CD8-positive, alpha-beta memory T cell (primary cell): Measurements from ENCODE around the gene PCOLCE2. TPM values are rescaled to one million over a fixed set of nuclear protein-coding genes. Genes with fewer than 3 reads are reported as not detected.
"Not testable (repeated sequence)": the region's sequence is repeated elsewhere in the genome, so short reads cannot be mapped to it uniquely, and the experiment has no call there.

Experiments
- CTCF ChIA-PET: fragments of 350-600 bp; sonication (Branson Sonifier 250); formaldehyde crosslinking; loops from one replicate; lab custom pipeline; 2021; ENCODE audit warnings: antibody characterized with exemption; lab: Charles Lee
- POLR2A ChIA-PET: fragments of 350-600 bp; sonication (Branson Sonifier 250); formaldehyde crosslinking; loops from one replicate; lab custom pipeline; 2021; ENCODE audit warnings: antibody characterized with exemption; lab: Charles Lee
- DNase-seq, 5 donors: peaks; one replicate each; pipeline versions ENCODE4 v3.0.0 to v3.0.0-alpha.2; 2020 to 2022; ENCODE audit warnings: mixed read lengths in 1 of 5
- H3K27ac ChIP-seq: one replicate; pipeline ENCODE4 v1.7.0; 2013; ENCODE audit warnings: low read depth, mild to moderate bottlenecking, low read length, moderate library complexity
- H3K27me3 ChIP-seq: 2 replicates; pipeline ENCODE4 v1.7.0; 2013; ENCODE audit warnings: low read length, mild to moderate bottlenecking; ENCODE audit not compliant: insufficient read depth, poor library complexity, severe bottlenecking
- H3K36me3 ChIP-seq: 2 replicates; pipeline ENCODE4 v1.7.0; 2013; ENCODE audit warnings: mild to moderate bottlenecking, low read length, moderate library complexity; ENCODE audit not compliant: insufficient read depth
- H3K4me1 ChIP-seq: 2 replicates; pipeline ENCODE4 v1.7.0; 2013; ENCODE audit warnings: mild to moderate bottlenecking, low read length, moderate library complexity; ENCODE audit not compliant: insufficient read depth
- H3K4me3 ChIP-seq: 2 replicates; pipeline ENCODE4 v1.7.0; 2013; ENCODE audit warnings: mild to moderate bottlenecking, low read length
- H3K9me3 ChIP-seq: 2 replicates; pipeline ENCODE4 v1.7.0; 2013; ENCODE audit warnings: mild to moderate bottlenecking, low read length
- H3K27ac Mint-ChIP-seq, 8 donors: one replicate each; pipeline ENCODE4 v1.8.0; 2020 to 2021; ENCODE audit warnings: mixed read lengths in 8 of 8, mild to moderate bottlenecking in 6 of 8, inconsistent platforms in 3 of 8, moderate library complexity in 3 of 8
- H3K27me3 Mint-ChIP-seq, 2 donors: one replicate each; pipeline ENCODE4 v1.8.0; 2020 to 2021; ENCODE audit warnings: mixed read lengths in 2 of 2, mild to moderate bottlenecking in 1 of 2, moderate library complexity in 1 of 2
- H3K36me3 Mint-ChIP-seq, 3 donors: one replicate each; pipeline ENCODE4 v1.8.0; 2020 to 2021; ENCODE audit warnings: mixed read lengths in 3 of 3, inconsistent platforms in 1 of 3, mild to moderate bottlenecking in 1 of 3
- H3K4me1 Mint-ChIP-seq, 3 donors: one replicate each; pipeline ENCODE4 v1.8.0; 2020 to 2021; ENCODE audit warnings: mixed read lengths in 3 of 3, inconsistent platforms in 1 of 3, mild to moderate bottlenecking in 1 of 3
- H3K4me3 Mint-ChIP-seq, 7 donors: one replicate each; pipeline ENCODE4 v1.8.0; 2020 to 2021; ENCODE audit warnings: mixed read lengths in 7 of 7, mild to moderate bottlenecking in 6 of 7, moderate library complexity in 4 of 7, inconsistent platforms in 2 of 7
- H3K9me3 Mint-ChIP-seq, 5 donors: one replicate each; pipeline ENCODE4 v1.8.0; 2020 to 2022; ENCODE audit warnings: mixed read lengths in 5 of 5, mild to moderate bottlenecking in 3 of 5, moderate library complexity in 2 of 5, inconsistent platforms in 1 of 5
- polyA plus RNA-seq: library from polyadenylated mRNA; unstranded; fragments of 300-500 nt; fragmentation: Illumina TruSeq; gene quantifications from one replicate; pipeline ENCODE4 v1.2.3, GENCODE V29; 2021
- total RNA-seq, 2 experiments: library from RNA; stranded (reverse); gene quantifications; one replicate each; pipeline ENCODE4 v1.2.3, GENCODE V29; 2021

The PCOLCE2 gene
- total and polyA plus RNA-seq, 3 experiments from 2014 or later, result not detected

DNA sequence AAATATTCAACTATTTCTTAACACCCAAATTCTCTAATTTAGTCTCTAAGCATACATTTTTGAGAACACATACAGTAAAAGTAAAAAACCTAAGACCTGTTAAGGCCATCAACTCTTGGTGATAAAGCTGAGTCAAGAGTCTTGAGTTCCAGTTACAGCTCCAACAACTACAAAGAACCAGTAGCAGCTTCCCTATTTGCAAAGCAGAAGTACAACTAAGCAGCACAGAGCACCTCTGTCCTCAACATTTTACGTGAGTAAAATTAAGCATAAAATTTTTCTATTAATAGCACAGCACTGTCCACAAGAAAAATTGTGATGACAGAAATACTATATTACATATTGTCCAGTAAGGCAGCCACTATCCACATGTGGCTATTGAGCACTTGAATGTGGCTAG lies 4.4 kb downstream of the PCOLCE2 start:
- Mint-ChIP-seq H3K4me3 (no peak overlapping the region), H3K36me3 (no peaks in the 10 kb centered on the region), H3K4me1 (peaks cover 7 to 10% (median 10%) of the 10 kb centered on the region in 3 donors), H3K9me3 (no peaks in the 10 kb centered on the region), H3K27me3 (peaks cover 30 to 45% of the 10 kb centered on the region in 2 donors), H3K27ac (no peak overlapping the region)
- Histone ChIP-seq H3K27ac (no peak overlapping the region), H3K36me3 (no peaks in the 10 kb centered on the region), H3K9me3 (no peaks in the 10 kb centered on the region), H3K4me3 (no peak overlapping the region), H3K4me1 (no peaks in the 10 kb centered on the region), H3K27me3 (peaks cover 9% of the 10 kb centered on the region)
- POLR2A ChIA-PET, result no interaction called here
- no peak for DNase-seq
- CTCF ChIA-PET, result no interaction called here

DNA sequence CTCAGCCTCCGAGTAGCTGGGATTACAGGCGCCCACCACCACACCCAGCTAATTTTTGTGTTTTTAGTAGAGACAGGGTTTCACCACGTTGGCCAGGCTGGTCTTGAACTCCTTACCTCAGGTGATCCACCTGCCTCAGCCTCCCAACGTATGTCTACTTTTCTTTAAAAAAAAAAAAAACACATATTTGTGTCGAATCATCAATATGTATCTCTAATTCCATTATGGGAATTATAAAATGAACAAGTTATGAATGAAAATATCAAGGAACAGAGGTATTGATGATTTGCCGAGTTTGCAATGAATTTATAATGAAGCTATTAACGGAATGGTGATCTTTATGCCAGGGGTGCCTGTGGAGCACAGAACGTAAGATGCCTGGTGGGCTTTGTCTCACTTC lies 5.3 kb downstream of the PCOLCE2 start:
- H3K4me1 ChIP-seq, CTCF ChIA-PET: not testable (repeated sequence)

DNA sequence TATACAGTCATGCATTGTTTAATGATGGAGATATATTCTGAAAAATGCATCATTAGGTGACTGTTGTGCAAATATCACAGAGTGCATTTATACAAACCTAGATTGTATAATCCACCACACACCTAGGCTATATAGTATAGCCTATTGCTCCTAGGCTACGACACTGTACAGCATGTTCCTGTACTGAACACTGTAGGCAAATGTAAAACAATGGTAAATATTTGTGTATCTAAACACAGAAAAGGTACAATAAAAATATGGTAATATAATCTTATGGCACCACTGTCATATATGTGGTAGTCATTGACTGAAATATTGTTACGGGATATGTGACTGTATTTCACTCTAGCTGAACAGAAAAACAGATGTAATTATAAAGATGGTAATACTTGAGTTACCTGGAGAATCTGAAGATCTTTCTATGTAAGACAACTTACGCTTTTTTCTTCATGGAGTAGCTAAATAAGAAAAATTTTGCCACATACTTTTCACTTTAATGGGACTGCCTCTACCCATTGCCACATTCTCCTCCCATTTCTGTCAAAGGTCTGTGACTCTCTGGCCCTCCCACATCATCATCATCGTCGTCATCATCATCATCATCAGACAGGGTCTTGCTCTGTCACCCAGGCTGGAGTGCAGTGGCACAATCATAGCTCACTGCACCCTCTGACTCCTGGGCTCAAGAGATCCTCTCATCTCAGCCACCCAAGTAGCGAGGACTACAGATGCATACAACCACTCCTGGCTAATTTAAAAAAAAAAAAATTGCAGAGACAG lies 7.2 kb downstream of the PCOLCE2 start:
- ChIA-PET CTCF (no interaction called here), POLR2A (no interaction called here)
- no peak overlapping the region for H3K4me3 ChIP-seq
- no peaks in the 10 kb centered on the region for H3K9me3 ChIP-seq
- H3K27me3 ChIP-seq, result no peaks in the 10 kb centered on the region
- Mint-ChIP-seq H3K9me3 (no peaks in the 10 kb centered on the region), H3K27me3 (peaks cover 13 to 38% of the 10 kb centered on the region in 2 donors), H3K27ac (no peak overlapping the region), H3K4me1 (no peaks in the 10 kb centered on the region), H3K36me3 (no peaks in the 10 kb centered on the region), H3K4me3 (no peak overlapping the region)
- no peaks in the 10 kb centered on the region for H3K36me3 ChIP-seq
- H3K27ac ChIP-seq, result no peak overlapping the region
- H3K4me1 ChIP-seq, result no peaks in the 10 kb centered on the region
- DNase-seq, result no peak

More for the DNA sequence above, 5.3 kb downstream of the PCOLCE2 start:
- H3K27ac ChIP-seq, H3K36me3 Mint-ChIP-seq, H3K4me1 Mint-ChIP-seq, DNase-seq, H3K9me3 ChIP-seq, H3K27me3 ChIP-seq, H3K36me3 ChIP-seq, POLR2A ChIA-PET, H3K9me3 Mint-ChIP-seq, H3K27ac Mint-ChIP-seq, H3K4me3 Mint-ChIP-seq, H3K4me3 ChIP-seq: not testable (repeated sequence)
- H3K27me3 Mint-ChIP-seq, result peaks cover 27 to 45% of the 10 kb centered on the region in 2 donors

GRCh38 chr3:142878649-142879300 lies 10.1 kb downstream of the PCOLCE2 start:
- no peak for DNase-seq
- Histone ChIP-seq H3K27ac (no peak overlapping the region), H3K36me3 (no peaks in the 10 kb centered on the region), H3K27me3 (no peaks in the 10 kb centered on the region), H3K9me3 (no peaks in the 10 kb centered on the region), H3K4me1 (no peaks in the 10 kb centered on the region), H3K4me3 (no peak overlapping the region)
- Mint-ChIP-seq H3K36me3 (no peaks in the 10 kb centered on the region), H3K27me3 (peaks cover 10 to 19% of the 10 kb centered on the region in 2 donors), H3K4me1 (no peaks in the 10 kb centered on the region), H3K27ac (peak overlapping the region in 1 of 8 donors; percentile 35), H3K4me3 (no peak overlapping the region), H3K9me3 (no peaks in the 10 kb centered on the region)
- CTCF ChIA-PET, result no interaction called here
- POLR2A ChIA-PET, result no interaction called here

DNA sequence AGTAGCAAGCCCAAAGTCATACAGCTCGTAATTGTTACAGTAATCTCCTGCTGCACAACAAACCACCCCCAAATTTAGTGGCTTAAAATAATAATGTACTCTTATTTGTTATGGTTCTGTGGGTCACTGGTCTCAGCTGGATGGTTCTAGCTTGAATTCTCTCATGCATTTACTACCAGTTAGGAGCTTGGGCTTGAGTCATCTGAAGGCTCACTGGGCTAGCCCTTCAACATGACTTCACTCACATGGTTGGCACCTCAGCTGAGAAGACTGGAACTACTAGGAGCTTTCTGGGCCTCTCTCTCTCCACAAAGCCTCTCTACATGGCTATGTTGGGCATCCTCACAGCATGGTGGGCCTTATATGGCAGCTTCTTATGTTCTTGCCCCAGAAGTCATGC lies 12.5 kb downstream of the PCOLCE2 start:
- Mint-ChIP-seq H3K4me1 (no peaks in the 10 kb centered on the region), H3K9me3 (no peaks in the 10 kb centered on the region), H3K36me3 (no peaks in the 10 kb centered on the region), H3K27ac (no peak overlapping the region), H3K27me3 (peaks cover 9 to 15% of the 10 kb centered on the region in 2 donors), H3K4me3 (no peak overlapping the region)
- CTCF ChIA-PET, result no interaction called here
- H3K4me1 ChIP-seq, result no peaks in the 10 kb centered on the region
- no peak overlapping the region for H3K27ac ChIP-seq
- H3K27me3 ChIP-seq, result no peaks in the 10 kb centered on the region
- DNase-seq, result no peak
- H3K4me3 ChIP-seq, result no peak overlapping the region
- H3K36me3 ChIP-seq, result no peaks in the 10 kb centered on the region
- H3K9me3 ChIP-seq, result no peaks in the 10 kb centered on the region
- POLR2A ChIA-PET, result no interaction called here

DNA sequence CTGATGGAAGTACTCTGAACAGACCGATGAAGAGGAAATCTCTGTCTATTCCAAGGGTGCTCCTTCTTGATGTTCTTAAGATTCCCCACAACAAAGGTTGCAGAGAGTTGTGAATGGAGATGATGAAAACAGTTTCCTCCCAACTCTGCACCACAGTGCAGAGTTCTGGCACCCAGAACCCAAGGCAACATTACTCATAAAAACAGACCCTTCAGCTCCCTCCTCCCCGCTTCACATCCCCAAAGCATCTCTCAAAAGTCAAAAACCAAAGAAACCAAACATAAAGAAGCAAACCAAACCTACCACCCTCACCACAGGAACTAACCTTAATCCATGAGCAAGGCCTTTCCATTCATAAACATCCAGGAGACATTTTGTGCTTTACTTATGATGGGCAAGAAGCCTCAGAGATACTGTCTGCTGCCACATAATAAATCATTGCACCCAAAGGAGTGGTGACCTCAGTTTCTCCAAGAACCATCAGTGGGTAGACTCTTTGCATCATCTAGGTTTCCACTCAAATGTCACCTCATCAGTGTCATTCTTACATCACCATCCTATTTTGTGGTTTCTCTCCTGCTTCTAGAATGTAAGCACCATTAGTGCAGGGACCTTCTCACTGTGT lies 13.2 kb downstream of the PCOLCE2 start:
- no peaks in the 10 kb centered on the region for H3K9me3 Mint-ChIP-seq
- H3K27me3 ChIP-seq, result no peaks in the 10 kb centered on the region
- H3K36me3 Mint-ChIP-seq, result no peaks in the 10 kb centered on the region
- ChIA-PET CTCF (no interaction called here), POLR2A (no interaction called here)
- no peak overlapping the region for H3K27ac ChIP-seq
- no peaks in the 10 kb centered on the region for H3K36me3 ChIP-seq
- no peak overlapping the region for H3K27ac Mint-ChIP-seq
- H3K9me3 ChIP-seq, result no peaks in the 10 kb centered on the region
- no peaks in the 10 kb centered on the region for H3K4me1 Mint-ChIP-seq
- DNase-seq, result no peak
- no peak overlapping the region for H3K4me3 Mint-ChIP-seq
- no peak overlapping the region for H3K4me3 ChIP-seq
- peaks cover 9 to 15% of the 10 kb centered on the region in 2 donors for H3K27me3 Mint-ChIP-seq
- no peaks in the 10 kb centered on the region for H3K4me1 ChIP-seq

DNA sequence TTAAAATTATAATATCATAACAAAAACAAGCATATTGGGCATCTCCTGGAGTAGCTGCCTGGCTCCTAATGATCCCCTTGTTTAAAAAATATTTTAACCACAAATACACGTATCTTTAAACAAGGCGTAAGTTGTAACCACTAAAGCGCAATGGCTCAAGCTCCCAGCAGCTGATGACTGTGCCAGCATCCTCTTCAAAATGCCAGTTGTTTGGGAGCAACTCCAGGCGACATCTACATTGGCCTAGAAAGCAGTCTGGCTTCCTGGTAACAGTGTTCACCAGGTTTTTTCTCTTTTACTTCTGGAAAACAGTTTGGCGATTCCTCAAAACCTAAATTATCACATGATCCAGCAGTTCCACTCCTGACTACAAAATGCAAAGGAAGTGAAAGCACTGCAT lies 13.8 kb downstream of the PCOLCE2 start:
- no peak overlapping the region for H3K27ac ChIP-seq
- Mint-ChIP-seq H3K36me3 (no peaks in the 10 kb centered on the region), H3K27ac (no peak overlapping the region), H3K4me3 (no peak overlapping the region), H3K9me3 (no peaks in the 10 kb centered on the region), H3K27me3 (peaks cover 9 to 15% of the 10 kb centered on the region in 2 donors), H3K4me1 (no peaks in the 10 kb centered on the region)
- H3K36me3 ChIP-seq, result no peaks in the 10 kb centered on the region
- no peak for DNase-seq
- CTCF ChIA-PET, result no interaction called here
- H3K4me1 ChIP-seq, result no peaks in the 10 kb centered on the region
- POLR2A ChIA-PET, result no interaction called here
- H3K27me3 ChIP-seq, result no peaks in the 10 kb centered on the region
- H3K4me3 ChIP-seq, result no peak overlapping the region
- H3K9me3 ChIP-seq, result no peaks in the 10 kb centered on the region

DNA sequence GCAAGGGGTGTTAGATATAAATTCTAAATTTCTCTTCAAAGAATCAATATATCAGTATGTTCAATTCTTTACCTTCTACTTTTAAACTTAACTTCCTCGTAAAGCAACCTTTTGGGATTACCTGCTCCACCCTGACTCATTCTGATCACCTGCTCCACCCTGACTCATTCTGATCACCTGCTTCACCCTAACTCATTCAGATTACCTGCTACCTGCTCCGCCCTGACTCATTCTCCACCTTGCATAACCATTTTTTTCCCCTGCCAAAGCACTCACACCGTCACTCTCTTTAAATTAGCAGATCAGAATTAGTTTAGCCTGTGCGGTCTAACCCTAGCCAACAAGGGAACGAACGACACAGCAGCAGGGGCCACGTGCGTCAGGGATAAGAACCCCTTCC lies 20.5 kb downstream of the PCOLCE2 start:
- CTCF ChIA-PET, POLR2A ChIA-PET, H3K4me3 Mint-ChIP-seq, H3K4me1 Mint-ChIP-seq, H3K36me3 ChIP-seq, H3K27ac Mint-ChIP-seq, H3K27me3 ChIP-seq, DNase-seq, H3K4me3 ChIP-seq, H3K36me3 Mint-ChIP-seq, H3K27ac ChIP-seq, H3K4me1 ChIP-seq, H3K9me3 Mint-ChIP-seq, H3K9me3 ChIP-seq: not testable (repeated sequence)
- peaks cover 8 to 19% of the 10 kb centered on the region in 2 donors for H3K27me3 Mint-ChIP-seq
